HEK293T (cell line): Measurements from ENCODE around the gene CDC26.

Experiments
- CTCF ChIA-PET: fragments of 350-600 bp; formaldehyde crosslinking; extraction: SDS; loops from one replicate; lab custom pipeline; 2021; ENCODE audit warnings: antibody characterized with exemption, inconsistent platforms; lab: Yijun Ruan, JAX
- POLR2A ChIA-PET: fragments of 350-600 bp; formaldehyde crosslinking; extraction: SDS; loops from one replicate; lab custom pipeline; 2020; ENCODE audit warnings: antibody characterized with exemption, inconsistent platforms; lab: Yijun Ruan, JAX
- DNase-seq: peaks from one replicate; pipeline ENCODE4 v3.0.0; 2012; ENCODE audit warnings: mixed read lengths; ENCODE audit errors: extremely low spot score
- ARNT ChIP-seq: fragments of 450-650 bp; IDR thresholded peaks from 2 replicates; pipeline ENCODE4 v1.6.1; 2017; ENCODE audit warnings: mild to moderate bottlenecking
- BHLHE40 ChIP-seq: fragments of 450-650 bp; IDR thresholded peaks from 2 replicates; pipeline ENCODE4 v1.6.1; 2016; ENCODE audit warnings: mild to moderate bottlenecking, moderate library complexity, borderline replicate concordance
- CTBP1 ChIP-seq: fragments of 450-650 bp; IDR thresholded peaks from 2 replicates; pipeline ENCODE4 v1.6.1; 2016; ENCODE audit warnings: borderline replicate concordance
- ELF4 ChIP-seq: fragments of 450-650 bp; IDR thresholded peaks from 2 replicates; pipeline ENCODE4 v1.6.1; 2017; ENCODE audit warnings: antibody characterized with exemption
- FOXA1 ChIP-seq: fragments of 450-650 bp; IDR thresholded peaks from 2 replicates; pipeline ENCODE4 v1.6.1; 2016; ENCODE audit warnings: mild to moderate bottlenecking
- FOXK2 ChIP-seq: fragments of 450-650 bp; IDR thresholded peaks from 2 replicates; pipeline ENCODE4 v1.6.1; 2016; ENCODE audit warnings: mild to moderate bottlenecking
- FOXM1 ChIP-seq: fragments of 450-650 bp; IDR thresholded peaks from 2 replicates; pipeline ENCODE4 v1.6.1; 2017; ENCODE audit warnings: mild to moderate bottlenecking, borderline replicate concordance
- HDGF ChIP-seq: fragments of 450-650 bp; IDR thresholded peaks from 2 replicates; pipeline ENCODE4 v1.6.1; 2017; ENCODE audit warnings: antibody characterized with exemption, borderline replicate concordance
- L3MBTL2 ChIP-seq: fragments of 450-650 bp; conservative IDR thresholded peaks from 2 replicates; pipeline ENCODE4 v1.6.1; 2016; ENCODE audit warnings: mild to moderate bottlenecking
- LEF1 ChIP-seq: fragments of 450-650 bp; IDR thresholded peaks from 2 replicates; pipeline ENCODE4 v1.6.1; 2017; ENCODE audit warnings: mild to moderate bottlenecking, borderline replicate concordance
- NFRKB ChIP-seq: fragments of 450-650 bp; IDR thresholded peaks from 2 replicates; pipeline ENCODE4 v1.6.1; 2016; ENCODE audit warnings: mild to moderate bottlenecking, moderate library complexity
- SP1 ChIP-seq: fragments of 450-650 bp; IDR thresholded peaks from 2 replicates; pipeline ENCODE4 v1.6.1; 2017
- SUZ12 ChIP-seq: fragments of 450-650 bp; IDR thresholded peaks from 2 replicates; pipeline ENCODE4 v1.6.1; 2016; ENCODE audit warnings: mild to moderate bottlenecking
- TARDBP ChIP-seq: fragments of 450-650 bp; IDR thresholded peaks from 2 replicates; pipeline ENCODE4 v1.6.1; 2016
- ZNF384 ChIP-seq: fragments of 450-650 bp; IDR thresholded peaks from 2 replicates; pipeline ENCODE4 v1.6.1; 2016
- TF ChIP-seq, protein P1 (sequence below): fragments of 450-650 bp; IDR thresholded peaks from 2 replicates; pipeline ENCODE4 v1.6.1; 2016

The CDC26 gene

DNA sequence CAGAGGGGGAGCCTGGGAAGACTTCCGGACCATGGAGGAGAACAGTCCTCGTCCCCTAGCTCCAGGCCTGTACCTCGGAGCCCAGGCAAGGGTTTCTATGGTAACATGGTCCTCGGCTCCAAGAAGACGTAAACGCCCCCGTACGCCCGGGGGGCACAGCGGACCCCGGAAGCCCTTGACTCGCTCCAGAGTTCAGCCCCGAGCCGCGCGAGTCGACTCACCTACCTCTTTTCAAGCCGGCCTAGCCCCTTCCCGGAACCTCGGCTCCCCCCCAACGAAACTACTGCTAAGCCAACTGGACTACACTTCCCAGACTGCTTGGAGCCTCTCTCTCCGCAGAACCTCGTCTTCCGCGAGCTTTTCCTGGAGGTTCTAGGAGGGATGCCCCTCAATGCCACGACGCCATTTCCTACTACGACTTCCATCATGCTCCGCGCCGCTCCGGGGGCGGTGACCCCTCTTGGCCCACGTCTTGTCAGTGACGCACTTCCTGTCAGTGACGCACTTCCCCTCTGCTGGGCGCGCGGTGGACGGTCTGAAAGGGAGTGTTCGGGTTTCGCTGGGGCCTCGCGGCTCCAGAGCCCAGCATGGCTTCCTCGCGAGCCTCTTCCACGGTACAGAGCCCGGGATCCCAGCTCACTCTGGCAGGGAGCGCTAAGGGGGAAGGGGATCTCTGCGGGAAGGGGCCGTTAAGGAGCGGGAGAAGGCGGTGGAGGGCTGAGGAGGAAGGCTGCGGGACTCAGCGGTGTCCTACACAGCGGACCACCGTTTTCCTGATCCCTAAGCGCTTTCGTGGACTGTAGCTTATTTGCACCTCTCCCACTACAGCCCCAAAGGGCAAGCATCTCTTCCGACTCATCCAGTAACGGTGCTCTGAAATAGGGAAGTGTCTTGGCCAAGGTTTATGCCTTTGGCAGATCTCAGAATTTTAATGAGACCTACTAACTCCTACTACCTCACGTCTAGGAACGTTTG, at the start of gene CDC26, which contains the start of gene PRPF4:
TSS of gene CDC26 (minus strand) at position 416 of the 975 bp plus-strand sequence. CDS start 3,065 bp downstream, outside the sequence.
TSS of gene PRPF4 (plus strand) at position 502 of the 975 bp plus-strand sequence. CDS start at position 588, 86 bp downstream.
- DNase-seq: peak; percentile 98
- POLR2A ChIA-PET: interaction anchor here (0.6 to 2.4 kb wide), 29 partner anchors 9 to 404 kb away, joined by 3 to 28 read pairs (median 5); partner anchors contain the start of genes ALAD, BSPRY, C9orf43 and FKBP15
- CTCF ChIA-PET: interaction anchor here (0.6 to 2.0 kb wide), 11 partner anchors 13 to 381 kb away, joined by 3 to 9 read pairs (median 3); partner anchors contain the start of gene ALAD
- TF ChIP-seq FOXK2: no peak
- no peak for TF ChIP-seq ZNF384
- TF ChIP-seq, protein P1, sequence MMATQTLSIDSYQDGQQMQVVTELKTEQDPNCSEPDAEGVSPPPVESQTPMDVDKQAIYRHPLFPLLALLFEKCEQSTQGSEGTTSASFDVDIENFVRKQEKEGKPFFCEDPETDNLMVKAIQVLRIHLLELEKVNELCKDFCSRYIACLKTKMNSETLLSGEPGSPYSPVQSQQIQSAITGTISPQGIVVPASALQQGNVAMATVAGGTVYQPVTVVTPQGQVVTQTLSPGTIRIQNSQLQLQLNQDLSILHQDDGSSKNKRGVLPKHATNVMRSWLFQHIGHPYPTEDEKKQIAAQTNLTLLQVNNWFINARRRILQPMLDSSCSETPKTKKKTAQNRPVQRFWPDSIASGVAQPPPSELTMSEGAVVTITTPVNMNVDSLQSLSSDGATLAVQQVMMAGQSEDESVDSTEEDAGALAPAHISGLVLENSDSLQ: peak; percentile 79
- TF ChIP-seq SUZ12: no peak
- TF ChIP-seq SP1: no peak
- TF ChIP-seq BHLHE40: no peak
- TF ChIP-seq ELF4: peak; percentile 54
- no peak for TF ChIP-seq HDGF
- no peak for TF ChIP-seq CTBP1
- no peak for TF ChIP-seq FOXA1
- TF ChIP-seq FOXM1: no peak
- peak; percentile 66 for TF ChIP-seq L3MBTL2
- TF ChIP-seq LEF1: no peak
- no peak for TF ChIP-seq TARDBP
- no peak for TF ChIP-seq NFRKB
- no peak for TF ChIP-seq ARNT

DNA sequence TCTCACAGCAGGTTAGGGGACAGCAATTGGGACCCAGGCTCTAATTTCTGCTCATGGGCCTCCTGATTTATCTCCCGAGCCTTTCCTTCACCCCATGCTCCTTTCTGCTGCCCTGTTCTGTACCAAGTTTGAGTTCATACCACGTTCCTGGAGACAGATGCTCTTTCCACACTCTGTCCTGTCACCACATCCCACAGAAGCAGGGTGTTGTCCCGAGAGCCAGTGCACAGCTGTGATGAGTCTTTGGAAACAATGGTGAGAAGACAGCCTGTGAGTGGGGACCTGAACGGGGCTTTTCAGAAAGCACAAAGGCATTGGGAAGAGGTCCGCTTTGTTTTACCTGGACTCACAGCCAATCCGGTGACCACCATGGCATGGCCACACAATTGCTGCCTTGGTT, 47.3 kb upstream of the CDC26 start:
- CTCF ChIA-PET: no interaction called here
- no peak for DNase-seq
- POLR2A ChIA-PET: interaction anchor here (1.5 kb wide), 1 partner anchor 17 kb away, joined by 5 read pairs; the partner anchor contains the start of gene WDR31
- TF ChIP-seq ARNT: no peak
- TF ChIP-seq, protein P1: no peak
- no peak for TF ChIP-seq SP1
- TF ChIP-seq FOXA1: no peak
- no peak for TF ChIP-seq HDGF
- no peak for TF ChIP-seq LEF1
- no peak for TF ChIP-seq BHLHE40
- no peak for TF ChIP-seq FOXK2
- TF ChIP-seq L3MBTL2: no peak
- TF ChIP-seq SUZ12: no peak
- TF ChIP-seq CTBP1: no peak
- TF ChIP-seq TARDBP: no peak
- TF ChIP-seq ZNF384: no peak
- no peak for TF ChIP-seq FOXM1

DNA sequence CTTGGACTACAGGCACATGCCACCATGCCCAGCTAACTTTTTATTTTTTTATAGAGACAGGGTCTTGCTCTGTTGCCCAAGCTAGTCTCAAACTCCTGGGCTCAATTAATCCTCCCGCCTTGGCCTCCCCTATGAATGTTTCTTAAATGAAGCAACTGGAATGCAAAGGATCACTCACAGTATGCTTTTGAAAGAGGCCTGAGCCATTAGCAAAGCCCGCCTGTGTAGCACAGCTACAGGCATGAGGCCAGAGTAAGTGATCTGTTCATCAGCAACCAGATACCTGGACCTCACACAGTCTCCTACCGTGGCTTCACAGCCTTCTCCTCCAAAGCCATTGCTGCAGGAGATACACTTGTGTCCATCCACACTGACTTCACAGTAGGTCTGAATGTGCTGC, 44.7 kb upstream of the CDC26 start:
- DNase-seq: no peak
- ChIA-PET POLR2A (interaction anchor here (1.4 to 3.8 kb wide), 2 partner anchors 20 to 90 kb away, joined by 4 to 18 read pairs; partner anchors contain the start of genes C9orf43, POLE3 and WDR31), CTCF (interaction anchor here (0.6 kb wide), 1 partner anchor 259 kb away, joined by 3 read pairs; no protein-coding TSS in a partner anchor)
- TF ChIP-seq TARDBP (no peak), ELF4 (no peak), SP1 (no peak), CTBP1 (no peak), FOXA1 (no peak), SUZ12 (no peak), LEF1 (no peak), FOXM1 (no peak), ARNT (no peak), HDGF (no peak), FOXK2 (no peak), BHLHE40 (no peak)
- TF ChIP-seq, protein P1: no peak

GRCh38 chr9:113319054-113319453, 43.7 kb upstream of the CDC26 start:
- CTCF ChIA-PET: interaction anchor here (0.6 kb wide), 1 partner anchor 82 kb away, joined by 3 read pairs; the partner anchor contains the start of gene ALAD
- DNase-seq: no peak
- no peak for TF ChIP-seq HDGF
- TF ChIP-seq, protein P1: no peak
- no peak for TF ChIP-seq FOXM1
- POLR2A ChIA-PET: interaction anchor here (1.4 to 3.8 kb wide), 2 partner anchors 21 to 91 kb away, joined by 4 to 18 read pairs; partner anchors contain the start of genes C9orf43, POLE3 and WDR31

GRCh38 chr9:113317777-113318176, 42.4 kb upstream of the CDC26 start:
- TF ChIP-seq LEF1 (no peak), FOXM1 (no peak), ARNT (no peak), L3MBTL2 (no peak), NFRKB (no peak), BHLHE40 (no peak), FOXA1 (no peak), ZNF384 (no peak), TARDBP (no peak), SUZ12 (no peak), FOXK2 (no peak)
- TF ChIP-seq, protein P1: no peak
- ChIA-PET POLR2A (interaction anchor here (1.5 to 3.8 kb wide), 2 partner anchors 22 to 59 kb away, joined by 4 to 18 read pairs; partner anchors contain the start of genes HDHD3 and WDR31), CTCF (interaction anchor here (1.2 kb wide), 1 partner anchor 8 kb away, joined by 3 read pairs; no protein-coding TSS in a partner anchor)
- DNase-seq: no peak
